HG03432 (cell line): ENCODE results near the gene SLC41A1.
"Not testable (repeated sequence)": the region's sequence is repeated elsewhere in the genome, so short reads cannot be mapped to it uniquely, and the experiment has no call there.

Experiments used
- ATAC-seq: cut with Tn5 transposase; IDR thresholded peaks from one replicate; pipeline ENCODE4 v1.9.1; 2021; ENCODE audit warnings: mild to moderate bottlenecking, moderate library complexity; ENCODE audit not compliant: unreplicated experiment

SLC41A1 gene

DNA sequence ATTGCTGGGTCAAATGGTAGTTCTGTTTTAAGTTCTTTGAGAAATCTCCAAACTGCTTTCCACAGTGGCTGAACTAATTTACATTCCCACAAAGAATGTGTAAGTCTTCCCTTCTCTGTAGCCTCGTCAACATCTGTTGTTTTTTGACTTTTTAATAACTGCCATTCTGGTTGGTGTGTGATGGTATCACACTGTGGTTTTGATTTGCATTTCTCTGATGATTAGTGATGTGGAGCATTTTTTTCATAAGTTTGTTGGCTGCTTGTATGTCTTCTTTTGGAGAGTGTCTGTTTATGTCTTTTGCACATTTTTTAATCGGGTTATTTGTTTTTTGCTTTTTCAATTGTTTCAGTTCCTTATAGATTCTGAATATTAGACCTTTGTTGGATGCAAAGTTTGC, 10.3 kb upstream of the SLC41A1 start:
- not testable (repeated sequence) for ATAC-seq

DNA sequence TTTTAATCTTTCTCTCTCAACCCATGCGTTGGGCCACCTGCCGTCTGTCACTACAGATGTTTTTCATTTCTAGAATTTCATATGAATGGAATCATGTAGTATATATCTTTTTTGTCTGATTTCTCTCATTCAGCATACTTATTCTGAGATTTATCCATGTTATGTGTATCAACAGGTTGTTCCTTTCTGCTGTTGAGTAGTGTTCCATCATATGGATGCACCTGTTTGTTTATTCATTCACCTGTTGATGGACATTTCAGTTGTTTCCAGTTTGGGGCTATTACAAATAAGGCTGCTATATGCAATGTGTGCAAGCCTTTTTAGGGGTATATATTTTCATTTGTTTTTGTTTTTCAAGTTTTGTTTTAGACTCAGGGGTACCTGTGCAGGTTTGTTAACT, 9.4 kb upstream of the SLC41A1 start:
- no peak for ATAC-seq

DNA sequence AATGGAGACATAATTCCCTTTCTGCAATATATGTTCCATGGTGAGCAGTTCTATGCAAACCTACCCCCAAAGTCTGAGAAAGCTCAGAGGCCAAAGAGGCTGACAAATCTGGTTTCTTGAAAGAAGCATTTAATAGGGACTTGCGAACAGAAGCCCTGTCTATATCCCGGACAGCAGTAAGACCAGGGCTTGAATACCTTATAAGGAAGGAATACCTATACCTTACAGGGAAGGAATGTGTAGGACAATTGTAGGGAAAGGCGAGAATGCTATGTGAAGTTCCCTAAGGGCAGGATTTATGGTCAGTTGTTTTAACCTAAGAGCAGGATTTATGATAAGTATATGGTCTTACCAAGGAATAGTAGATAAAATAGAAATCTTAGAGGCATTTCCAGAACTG, 5.0 kb upstream of the SLC41A1 start:
- ATAC-seq, result no peak

DNA sequence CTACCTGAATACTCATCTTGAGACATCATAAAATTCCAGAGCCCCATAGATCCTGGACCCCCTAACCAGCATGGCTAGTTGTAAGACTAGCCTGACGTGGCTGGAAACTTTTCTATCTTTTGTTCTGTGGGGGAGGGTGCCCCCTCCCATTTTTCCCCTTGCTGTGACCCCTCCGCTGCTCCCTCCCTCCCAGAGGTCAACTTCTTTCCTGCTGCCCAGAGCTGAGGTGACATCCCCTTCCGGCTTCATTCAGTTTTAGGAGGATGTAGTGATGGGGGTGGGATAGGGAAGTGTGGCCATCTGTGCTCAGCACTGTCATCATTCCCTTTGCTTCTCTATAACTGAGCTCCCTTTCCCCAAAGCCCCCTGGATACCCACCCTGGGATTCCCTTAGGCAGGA, 4.4 kb upstream of the SLC41A1 start:
- ATAC-seq, result no peak

DNA sequence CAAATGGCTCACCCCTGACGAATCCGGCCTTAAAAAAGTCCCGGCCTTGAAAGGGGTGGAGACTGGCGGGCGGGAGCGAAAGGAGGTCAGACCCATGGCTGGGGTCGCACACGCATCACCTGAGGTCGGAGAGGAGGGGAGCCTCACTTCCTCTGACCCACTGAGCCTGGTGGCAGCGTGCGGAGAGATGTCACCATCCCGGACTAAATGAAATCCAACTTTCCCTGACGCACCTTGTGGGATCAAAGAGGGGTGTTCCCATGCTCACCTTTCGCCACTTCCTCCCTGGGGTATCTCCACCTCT, 709 bp upstream of the SLC41A1 start:
- no peak for ATAC-seq

DNA sequence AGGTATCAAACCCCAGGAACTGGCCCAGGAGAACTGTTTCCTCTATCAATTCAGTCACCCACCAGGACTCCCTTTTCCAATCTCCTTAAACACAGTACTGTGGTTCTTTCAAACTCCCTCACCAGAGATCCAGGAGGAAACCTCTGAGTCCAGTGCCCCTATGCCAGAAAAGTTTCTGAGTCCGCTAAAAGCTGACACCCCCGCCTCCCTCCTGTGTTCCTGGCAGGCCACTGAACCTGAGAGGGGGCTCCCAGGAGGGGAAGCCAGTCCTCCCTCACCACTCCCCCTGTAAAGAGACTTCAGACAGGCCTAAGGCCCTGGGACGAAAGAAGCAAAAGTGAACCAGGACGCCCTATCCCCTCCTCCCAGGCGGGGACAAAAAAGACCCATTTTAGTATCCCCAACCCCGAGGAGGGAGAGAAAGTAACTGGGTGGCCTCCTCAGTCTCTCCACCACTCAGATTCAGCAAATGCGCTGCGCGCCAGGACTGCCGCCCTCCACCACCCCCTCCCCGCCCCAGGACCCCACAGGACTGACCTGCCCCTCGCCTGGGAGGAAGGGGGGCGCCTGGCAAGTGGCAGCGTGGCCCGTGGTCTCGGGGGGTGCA, 624 bp downstream of the SLC41A1 start:
- peak; percentile 13 for ATAC-seq

DNA sequence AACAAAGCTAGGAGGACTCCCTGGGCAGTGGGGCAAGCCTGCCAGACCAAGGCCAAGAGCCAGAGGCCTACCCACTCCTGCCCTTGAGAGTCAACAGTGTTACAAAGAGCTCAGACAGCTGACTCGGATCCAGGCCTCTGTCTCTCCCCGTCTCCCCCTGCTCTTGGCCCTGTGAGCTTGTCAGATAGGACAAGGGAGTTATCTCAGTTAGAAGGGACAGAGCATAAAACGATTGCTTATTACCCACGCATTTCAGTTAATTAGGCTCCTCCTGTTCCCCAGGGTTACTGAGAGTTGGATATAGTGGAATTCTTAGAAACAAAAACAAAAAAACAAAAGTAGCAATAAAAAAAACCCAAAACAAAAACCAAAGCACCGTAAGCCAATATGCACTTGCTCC, 1.3 kb downstream of the SLC41A1 start:
- no peak for ATAC-seq

DNA sequence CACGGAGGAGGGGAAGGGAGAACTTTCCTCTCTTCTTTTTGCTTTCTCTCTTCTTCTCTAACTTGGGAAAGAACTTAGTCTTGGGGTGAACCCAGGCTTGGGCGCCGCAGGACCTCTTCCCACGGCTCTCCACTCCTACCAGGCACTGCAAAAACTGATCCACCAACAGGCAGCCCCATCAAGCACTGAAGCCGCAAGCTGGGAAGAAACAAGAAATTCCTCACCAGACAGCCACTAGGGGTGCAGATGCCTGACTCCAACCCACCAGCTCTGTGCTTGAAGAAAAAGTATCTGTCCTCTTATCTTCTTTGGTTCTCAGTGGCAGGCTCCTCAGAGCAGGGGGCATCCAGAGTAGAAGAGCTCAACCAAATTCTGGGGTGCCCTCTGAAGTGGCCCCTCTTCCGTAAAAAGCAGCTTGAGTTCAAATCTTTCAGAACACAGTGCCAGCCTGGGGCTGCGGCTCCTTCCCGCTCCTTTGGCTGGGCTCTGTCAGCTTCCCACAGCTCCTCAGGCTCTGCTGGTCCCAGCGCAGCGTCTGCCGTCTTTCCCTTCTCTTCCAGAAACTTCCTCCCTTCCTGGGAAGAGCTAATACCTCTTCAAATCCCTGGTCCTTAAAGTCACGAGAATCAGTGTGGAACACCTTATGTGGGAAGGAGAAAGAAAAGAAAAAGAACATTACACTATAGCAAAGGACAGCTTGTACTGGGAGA, 2.4 kb downstream of the SLC41A1 start:
- ATAC-seq, result no peak

DNA sequence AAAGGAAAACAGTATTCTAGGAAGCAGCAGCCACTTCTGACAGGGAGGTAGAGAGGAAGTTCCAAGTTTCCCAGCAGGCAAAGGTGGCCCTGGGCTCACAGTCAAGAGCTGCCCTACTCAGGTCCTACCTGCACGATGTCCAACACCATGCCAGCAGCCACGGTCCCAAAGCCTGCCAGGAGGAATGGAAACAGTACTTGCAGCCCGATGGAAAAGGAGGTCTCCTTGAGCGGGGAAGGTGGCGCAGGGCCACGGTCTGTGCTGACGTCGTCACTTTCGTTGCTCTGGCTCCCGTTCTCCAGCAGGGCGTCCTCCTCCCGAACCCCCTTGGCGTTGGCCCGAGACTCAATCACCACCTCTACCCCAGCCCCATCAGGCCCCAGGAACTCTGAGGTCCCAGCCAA, 3.1 kb downstream of the SLC41A1 start:
- no peak for ATAC-seq

DNA sequence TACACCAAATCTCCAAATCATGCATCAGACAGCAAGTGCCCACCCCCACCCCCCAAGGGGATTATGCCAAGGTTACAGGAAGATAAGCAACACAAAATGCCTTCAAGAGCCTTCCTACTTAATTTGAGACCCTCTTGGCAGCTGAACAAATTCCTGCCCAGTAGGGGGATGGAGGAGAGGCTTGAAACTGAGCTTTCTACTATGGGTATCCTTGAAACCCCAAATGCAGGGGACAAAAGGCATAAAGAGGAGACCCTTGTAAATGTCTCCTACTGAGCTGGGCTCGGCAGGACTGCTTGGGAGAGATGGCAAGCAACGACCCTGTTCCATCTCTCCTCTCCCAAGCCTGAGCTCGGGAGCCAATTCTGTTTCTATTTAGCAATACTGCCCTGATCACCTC, 3.5 kb downstream of the SLC41A1 start:
- ATAC-seq, result no peak

DNA sequence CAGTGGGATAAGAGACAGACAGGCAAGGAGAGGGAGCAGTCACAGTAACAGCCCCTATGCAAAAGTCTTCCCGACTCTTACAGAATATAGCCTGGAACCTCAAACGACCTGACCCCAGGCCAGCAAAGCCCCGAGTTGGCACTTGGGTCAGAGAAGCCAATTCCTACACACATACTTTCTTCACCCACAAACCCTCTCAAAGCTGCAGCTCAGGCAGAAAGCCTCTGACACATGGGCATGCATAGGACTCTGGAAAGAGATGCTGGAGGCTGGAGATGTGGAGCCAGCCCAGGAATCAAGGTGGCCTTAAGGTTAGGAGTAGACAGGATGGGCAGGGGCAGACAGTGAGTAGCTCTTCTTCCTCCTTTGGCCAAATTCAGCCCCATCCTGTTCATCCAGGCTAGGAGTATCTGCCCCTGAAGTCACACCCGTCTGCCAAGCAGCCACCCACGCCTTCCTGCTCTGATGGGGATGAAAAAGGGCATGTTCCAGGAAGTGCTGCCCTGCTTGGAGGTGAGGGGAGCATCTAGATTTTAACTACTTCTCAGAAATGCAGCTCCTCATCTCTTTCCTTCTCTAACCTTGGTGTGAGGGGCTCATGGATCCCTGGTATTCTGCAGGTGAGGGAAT, 7.8 kb downstream of the SLC41A1 start:
- ATAC-seq, result no peak

DNA sequence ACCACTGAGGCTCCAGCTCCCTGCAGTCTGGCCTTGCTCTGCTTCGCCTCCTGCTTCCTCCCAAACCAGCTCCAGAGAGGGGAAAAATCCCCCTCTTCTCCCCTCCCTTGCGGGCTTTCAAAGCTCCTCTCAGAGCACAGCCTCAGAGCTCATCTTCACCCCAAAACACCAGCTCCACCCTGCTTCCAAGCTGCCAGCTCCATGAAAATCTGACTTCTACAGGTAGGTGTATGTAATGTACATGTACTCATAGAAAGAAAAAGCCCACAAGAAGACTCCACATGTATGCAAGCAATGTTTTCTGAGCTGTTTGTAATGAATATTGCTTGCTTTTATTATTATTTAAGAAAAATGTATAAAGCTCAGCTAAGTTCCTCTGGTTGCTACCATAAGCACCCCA, 8.4 kb downstream of the SLC41A1 start:
- ATAC-seq, result no peak

DNA sequence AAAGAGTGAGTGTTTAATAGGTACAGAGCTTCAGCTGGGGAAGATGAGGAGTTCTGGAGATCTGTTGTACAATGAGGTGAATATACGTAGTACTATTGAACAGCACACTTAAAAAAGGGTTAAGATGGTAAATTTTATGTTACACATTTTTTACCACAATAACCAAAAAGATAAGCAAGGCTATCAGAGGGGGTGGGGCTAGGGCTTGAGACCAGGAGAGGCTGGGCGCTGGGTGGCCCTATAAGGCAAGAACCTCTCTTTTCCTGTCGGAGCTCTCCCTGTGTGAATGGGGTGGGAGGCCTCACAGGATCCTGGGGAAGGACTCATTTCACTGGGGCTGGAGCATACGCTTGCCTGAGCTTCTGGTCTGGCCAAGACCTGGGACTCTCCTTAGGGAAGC, 9.0 kb downstream of the SLC41A1 start:
- ATAC-seq, result no peak

DNA sequence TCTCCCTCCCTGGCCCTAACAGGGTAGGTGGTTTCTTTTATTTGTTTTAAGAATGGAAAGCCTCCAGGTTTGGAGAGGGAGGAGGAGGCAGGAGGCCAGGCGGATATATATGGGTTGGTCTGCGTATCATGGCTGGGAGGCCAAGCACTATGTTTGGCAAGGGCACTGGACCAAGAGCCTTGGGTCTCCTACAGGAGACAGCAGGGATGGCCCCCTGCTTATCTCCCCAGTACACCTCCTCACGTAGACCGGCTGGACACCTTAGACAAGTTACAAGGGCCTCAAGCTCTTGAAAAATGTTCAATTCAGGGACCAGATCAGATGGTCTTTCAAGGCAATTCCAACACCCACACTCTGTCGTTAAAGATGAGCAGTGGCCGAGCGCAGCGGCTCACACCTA, 10.9 kb downstream of the SLC41A1 start:
- ATAC-seq, result no peak

DNA sequence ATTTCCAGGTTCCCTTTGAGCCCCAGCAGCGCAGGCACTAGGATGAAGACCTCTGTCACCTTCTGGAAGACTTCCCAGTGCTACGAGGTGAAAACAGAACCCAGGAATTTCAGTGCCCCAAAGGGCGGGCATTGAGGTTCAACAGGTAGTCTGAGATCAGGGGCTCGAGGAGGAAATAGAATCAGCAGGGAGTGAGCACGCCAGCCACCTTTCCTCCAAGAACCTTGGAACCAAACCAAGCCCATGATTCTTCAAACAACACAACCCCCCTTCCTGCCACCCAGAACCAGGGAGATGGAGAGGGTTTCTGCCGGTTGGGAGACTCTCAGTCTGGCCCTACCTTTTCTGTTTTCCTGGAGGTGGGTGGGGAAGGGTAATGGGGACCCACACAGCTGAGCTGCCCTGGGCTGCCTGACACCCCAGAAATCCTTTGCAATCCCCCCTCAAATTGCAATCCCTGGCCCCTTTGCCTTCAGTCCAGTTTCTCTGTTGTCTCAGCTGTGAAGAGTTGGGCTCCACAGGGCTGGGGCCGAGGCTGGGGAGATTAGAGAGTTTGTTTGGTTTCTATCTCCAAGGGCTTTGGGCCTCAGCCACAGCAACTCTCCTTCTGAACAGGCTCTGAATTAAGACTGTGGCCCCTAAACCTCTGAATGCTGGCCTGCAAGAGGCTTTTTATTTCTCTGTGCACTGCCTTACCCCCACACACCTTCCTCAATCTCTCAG, 11.9 kb downstream of the SLC41A1 start:
- no peak for ATAC-seq

DNA sequence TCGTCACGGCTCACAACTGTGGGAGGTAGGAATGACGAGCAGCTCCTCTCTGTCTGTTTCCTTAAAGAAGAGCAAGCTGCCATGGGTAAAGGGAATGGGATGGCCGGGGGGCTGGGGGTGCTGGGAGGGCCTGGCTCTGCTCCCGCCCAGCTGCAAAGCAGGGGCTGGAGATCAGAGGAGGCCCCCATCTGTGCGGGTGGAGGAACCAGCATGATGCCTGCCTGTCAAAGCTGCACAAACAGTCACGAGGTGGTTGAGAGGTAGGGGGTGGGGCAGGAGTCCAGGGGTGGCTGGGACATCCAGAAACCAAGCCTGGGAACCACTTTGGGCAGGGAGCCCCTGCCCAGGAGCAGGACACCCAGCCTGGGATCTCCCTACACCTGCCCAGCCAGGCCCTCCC, 12.6 kb downstream of the SLC41A1 start:
- ATAC-seq, result no peak

DNA sequence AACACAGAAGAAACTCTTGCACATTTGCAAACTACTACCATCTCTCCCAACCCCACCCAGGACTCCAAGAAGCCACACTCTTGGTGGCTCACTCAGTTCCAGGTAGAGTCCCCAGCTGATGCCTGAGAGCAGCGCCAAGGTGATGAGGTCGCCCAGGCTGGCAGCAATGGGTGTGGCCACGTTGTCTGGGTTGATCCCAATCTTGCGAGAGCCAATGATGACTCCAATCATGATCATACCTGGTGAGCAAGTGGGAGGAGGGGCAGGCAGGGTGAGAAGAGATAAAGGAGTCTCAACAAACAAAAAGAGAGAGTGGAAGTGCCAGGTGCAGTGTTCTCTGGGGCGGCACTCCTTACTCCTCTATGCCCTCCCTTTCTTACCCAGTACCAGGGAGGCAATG, 14.4 kb downstream of the SLC41A1 start:
- ATAC-seq, result no peak

DNA sequence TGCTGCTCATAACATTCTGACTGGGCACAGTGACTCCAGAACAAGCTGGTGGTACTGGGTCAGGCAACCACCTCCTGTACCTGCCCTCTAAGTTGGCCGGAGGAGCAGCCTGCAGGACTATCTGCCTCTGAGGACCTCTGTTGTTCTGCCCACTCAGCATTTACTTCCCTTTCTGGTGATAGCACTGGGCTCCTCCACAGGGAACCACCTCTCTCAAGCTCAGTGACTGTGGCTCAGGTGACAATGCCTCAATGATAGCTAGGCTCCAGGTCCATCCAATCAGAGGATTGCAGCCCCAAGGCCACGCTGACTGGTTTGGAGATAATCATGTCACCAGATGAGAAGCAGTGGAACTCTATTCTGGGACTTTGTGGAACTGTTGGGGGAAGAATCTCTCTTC, 15.8 kb downstream of the SLC41A1 start:
- ATAC-seq, result no peak

DNA sequence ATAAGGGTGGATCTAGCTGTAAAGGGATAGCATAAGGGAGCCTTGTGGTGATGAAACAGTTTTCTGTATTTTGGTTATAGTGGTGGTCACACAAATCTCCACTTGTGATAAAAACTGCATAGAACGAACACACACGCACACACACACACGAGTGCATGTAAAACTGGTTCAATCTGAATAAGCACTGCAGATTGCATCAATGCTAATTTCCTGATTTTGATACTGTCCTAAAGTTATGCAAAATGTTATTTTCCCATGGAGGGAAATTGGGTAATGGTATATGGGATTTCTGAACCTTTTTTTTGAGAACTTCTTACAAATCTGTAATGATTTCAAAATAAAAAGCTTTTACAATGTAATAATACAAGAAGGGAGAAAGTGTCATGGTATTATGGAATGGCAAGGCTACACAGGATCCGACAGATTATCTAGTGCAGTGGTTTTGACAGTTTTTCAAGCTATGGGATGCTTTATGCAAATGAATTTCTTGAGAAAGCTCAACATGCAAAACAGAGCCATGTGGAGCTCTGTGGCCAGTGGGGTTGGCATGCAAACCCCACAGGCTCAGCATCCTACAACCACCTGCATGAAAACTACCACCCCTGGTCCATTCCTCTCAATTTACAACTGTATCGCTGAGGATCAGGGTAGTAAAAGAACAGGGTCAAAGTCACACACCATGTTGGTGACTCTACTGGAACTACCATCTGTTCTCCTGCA, 18.8 kb downstream of the SLC41A1 start:
- ATAC-seq, result no peak

DNA sequence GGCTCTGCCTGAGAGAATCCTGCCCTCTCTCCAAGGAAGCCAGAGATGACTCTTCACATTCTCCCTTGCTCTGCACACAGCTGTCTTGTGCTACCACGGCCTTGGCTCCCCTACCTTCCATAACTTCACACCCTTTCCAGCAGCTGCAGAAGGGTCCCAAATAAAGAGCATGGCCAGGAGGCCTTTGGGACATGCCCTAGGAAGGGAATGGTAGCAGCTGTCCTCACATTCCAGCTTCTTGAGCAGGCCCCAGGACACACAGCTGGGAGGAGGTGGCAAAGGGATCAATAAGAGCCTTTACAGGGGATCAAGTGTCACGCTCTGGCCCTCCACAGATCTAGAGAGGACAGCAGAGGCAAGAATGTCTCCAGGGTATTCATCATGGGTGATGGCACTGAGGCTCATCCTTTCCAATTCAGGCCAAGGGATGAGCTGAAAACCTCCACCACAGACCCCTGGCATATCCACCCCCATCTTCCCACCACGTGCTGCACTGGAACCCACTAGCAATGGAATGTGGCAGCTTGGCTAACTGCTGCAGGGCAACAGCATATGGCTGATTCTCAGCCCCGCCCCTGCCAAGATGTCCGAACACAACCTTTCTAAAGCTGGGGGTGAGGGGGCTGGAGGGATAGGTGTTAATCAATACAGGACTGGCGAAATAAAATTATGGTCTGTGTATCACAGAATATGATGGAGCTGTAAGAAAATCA, 19.9 kb downstream of the SLC41A1 start:
- ATAC-seq, result no peak

DNA sequence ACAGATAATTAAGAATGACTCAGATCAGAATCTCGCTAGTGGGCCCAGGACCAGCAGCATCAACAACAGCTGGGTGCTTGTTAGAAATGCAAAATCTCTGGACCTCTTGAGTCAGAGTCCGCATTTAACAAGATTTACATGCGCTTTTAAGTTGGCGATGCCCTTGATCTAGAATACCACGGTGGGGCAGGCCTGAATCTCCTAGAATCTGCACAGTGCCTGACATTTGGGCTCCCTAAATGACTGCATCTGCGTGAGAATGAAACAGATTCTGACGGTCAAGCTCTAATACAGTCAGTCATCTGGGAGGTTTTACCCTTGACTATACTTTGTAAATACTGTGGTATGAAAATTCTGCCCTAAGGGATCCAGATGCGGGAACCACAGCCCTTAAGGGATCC, 20.5 kb downstream of the SLC41A1 start:
- no peak for ATAC-seq
